HAP-1 (cell line): Measurements from ENCODE around the gene NXN.
"Not testable (repeated sequence)": the region's sequence is repeated elsewhere in the genome, so short reads cannot be mapped to it uniquely, and the experiment has no call there.

Experiments used
- DNase-seq, 2 experiments: peaks; one replicate each; pipeline ENCODE4 v3.0.0-alpha.2; 2016 to 2020; ENCODE audit warnings: low spot score in 2 of 2
- H3K27me3 ChIP-seq: fragments of 250-450 bp; sonication (Bioruptor Pico); 2 replicates; pipeline ENCODE4 v1.5.1; 2020; ENCODE audit warnings: low read depth, mild to moderate bottlenecking, moderate library complexity
- H3K36me3 ChIP-seq: fragments of 250-450 bp; sonication (Bioruptor Pico); replicated peaks from 2 replicates; pipeline ENCODE4 v1.5.1; 2020; ENCODE audit warnings: mild to moderate bottlenecking
- H3K4me1 ChIP-seq: fragments of 250-450 bp; sonication (Bioruptor Pico); 2 replicates; pipeline ENCODE4 v1.5.1; 2020; ENCODE audit warnings: mild to moderate bottlenecking
- H3K4me3 ChIP-seq: fragments of 250-450 bp; sonication (Bioruptor Pico); 2 replicates; pipeline ENCODE4 v1.5.1; 2020; ENCODE audit warnings: mild to moderate bottlenecking, moderate library complexity
- H3K9me3 ChIP-seq: fragments of 250-450 bp; sonication (Bioruptor Pico); 2 replicates; pipeline ENCODE4 v1.5.1; 2020; ENCODE audit warnings: mild to moderate bottlenecking, moderate library complexity
- in situ Hi-C: fragments of 300-500 bp; cut with MboI; formaldehyde crosslinking; loops from 3 replicates; pipeline ENCODE4 v1.14.3; 2020; ENCODE audit warnings: low sequenced_read_pairs, inconsistent platforms, mixed read lengths

The NXN gene

DNA sequence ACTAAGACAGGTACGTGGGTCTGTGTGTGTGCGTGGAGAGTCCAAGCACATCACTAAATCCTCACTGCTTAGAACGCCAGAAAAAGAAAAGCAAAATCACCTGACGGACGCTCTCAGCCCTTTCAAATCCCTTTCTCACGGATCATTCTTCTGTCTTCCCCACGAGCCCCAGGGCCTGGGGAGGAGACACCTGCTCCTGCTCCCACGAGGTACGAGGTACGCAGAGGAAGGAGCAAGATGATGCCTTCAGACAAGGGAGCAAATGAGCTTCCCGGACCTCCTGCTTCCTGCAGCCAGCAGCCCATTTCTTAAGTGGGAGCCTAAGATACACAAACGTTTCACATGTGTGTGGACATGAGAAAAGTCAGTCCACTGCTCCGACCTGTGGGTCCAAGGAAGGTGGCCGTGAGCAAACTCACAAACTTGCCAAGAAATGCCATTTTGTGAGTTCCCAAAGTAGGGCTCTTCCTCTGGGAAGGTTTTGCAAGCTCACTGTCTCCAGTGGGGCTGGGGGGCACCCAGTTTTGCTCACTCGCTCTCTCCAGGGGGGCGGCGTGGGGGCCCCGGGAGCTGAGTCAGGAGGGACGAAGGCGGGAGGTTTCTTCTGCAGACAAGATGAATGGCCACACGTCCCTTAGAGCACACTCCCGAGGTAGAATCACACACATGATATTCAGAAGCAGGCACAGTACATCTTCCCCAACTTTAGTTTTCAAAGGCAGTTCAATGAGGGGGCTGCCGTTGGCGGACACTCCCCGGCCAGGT lies 129.3 kb downstream of the NXN start:
- Histone ChIP-seq H3K4me1 (no peaks in the 10 kb centered on the region), H3K9me3 (no peaks in the 10 kb centered on the region), H3K4me3 (no peak overlapping the region), H3K27me3 (no peaks in the 10 kb centered on the region), H3K36me3 (peaks cover 5% of the 10 kb centered on the region; the same call in 1 of the 2 replicates)
- in situ Hi-C loops, result no loop called here
- no peak for DNase-seq

- no peaks in the 10 kb centered on the region for H3K27me3 ChIP-seq
- no peak for DNase-seq
- no peak overlapping the region for H3K4me3 ChIP-seq
- no peaks in the 10 kb centered on the region for H3K4me1 ChIP-seq
- in situ Hi-C loops, result no loop called here
- no peaks in the 10 kb centered on the region for H3K9me3 ChIP-seq
- peaks cover 5% of the 10 kb centered on the region; the same call in 1 of the 2 replicates for H3K36me3 ChIP-seq
Measured at GRCh38 chr17:848402-848801, 131.2 kb downstream of the NXN start.

DNA sequence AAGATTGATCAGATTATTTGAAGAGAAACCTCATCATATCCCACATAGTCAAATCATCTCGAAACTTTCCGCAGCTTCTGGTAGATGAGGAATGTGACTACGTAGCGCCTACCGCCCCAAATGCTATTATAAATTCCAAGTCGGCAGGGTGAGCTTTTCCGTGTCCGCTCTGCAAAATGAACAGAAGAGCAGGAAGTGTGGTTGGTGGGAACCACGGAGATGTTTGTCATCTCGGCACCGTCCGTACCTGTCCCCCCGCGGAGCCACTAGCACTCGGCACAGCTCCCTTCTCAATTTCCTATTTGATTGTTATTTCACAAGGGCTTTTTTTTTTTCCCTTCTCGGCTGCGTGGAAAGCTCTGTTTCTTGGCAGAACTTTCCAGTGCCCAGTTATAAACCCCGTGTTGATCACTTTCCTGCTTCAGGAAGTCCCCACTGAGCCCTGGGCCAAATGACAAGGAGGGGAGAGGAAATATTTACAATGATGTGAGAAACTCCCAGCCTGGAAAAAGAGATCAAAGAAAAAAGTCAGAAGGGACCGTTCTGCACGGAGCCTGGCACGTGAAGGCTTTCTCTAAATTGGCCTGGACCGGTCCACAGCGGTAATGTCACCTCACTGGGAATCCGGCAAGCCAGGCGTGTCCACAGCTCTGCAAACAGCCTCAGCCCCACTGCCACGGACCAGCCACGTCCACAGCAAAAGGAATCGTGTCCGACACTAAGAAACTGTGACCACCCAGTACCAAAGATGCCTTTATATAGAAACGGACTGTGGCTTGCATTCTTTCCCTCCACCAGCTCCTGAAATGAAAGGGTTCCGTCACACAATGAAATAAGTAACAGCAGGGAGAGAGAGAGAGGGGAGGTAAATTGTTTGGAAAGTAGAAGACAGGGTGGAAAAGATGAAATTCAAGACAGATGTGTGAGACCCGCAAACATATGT lies 132.4 kb downstream of the NXN start:
- no peak overlapping the region for H3K4me3 ChIP-seq
- DNase-seq, result no peak
- in situ Hi-C loops, result no loop called here
- no peaks in the 10 kb centered on the region for H3K4me1 ChIP-seq
- no peaks in the 10 kb centered on the region for H3K27me3 ChIP-seq
- H3K9me3 ChIP-seq, result no peaks in the 10 kb centered on the region
- H3K36me3 ChIP-seq, result peaks cover 5% of the 10 kb centered on the region; the same call in 1 of the 2 replicates

- Histone ChIP-seq H3K27me3 (no peaks in the 10 kb centered on the region), H3K9me3 (no peaks in the 10 kb centered on the region), H3K4me1 (no peaks in the 10 kb centered on the region), H3K4me3 (no peak overlapping the region), H3K36me3 (no peaks in the 10 kb centered on the region)
- no peak for DNase-seq
- in situ Hi-C loops, result no loop called here
Measured at GRCh38 chr17:841313-841712, 138.3 kb downstream of the NXN start.

DNA sequence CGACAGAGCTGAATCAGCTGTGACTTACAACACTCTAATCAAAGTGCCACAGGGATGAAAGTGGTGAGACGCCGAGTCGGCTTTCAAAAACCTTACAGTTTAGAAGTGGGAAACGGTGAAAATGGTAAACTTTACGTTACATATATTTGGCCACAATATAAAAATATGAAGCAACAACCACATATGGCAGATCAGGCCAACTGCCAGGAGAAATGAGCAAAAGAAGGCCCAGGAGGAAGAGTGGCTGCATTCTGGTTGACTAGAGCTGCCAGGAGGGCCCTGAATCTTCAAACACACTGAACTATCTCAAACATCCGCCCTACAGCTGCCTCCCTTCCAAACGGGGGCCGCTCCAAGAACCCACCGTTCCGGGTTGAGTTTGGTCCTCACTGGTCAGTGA lies 141.1 kb downstream of the NXN start:
- H3K4me1 ChIP-seq, result no peaks in the 10 kb centered on the region
- no peak for DNase-seq
- in situ Hi-C loops, result no loop called here
- H3K4me3 ChIP-seq, result no peak overlapping the region
- H3K27me3 ChIP-seq, result no peaks in the 10 kb centered on the region
- no peaks in the 10 kb centered on the region for H3K36me3 ChIP-seq
- H3K9me3 ChIP-seq, result no peaks in the 10 kb centered on the region

DNA sequence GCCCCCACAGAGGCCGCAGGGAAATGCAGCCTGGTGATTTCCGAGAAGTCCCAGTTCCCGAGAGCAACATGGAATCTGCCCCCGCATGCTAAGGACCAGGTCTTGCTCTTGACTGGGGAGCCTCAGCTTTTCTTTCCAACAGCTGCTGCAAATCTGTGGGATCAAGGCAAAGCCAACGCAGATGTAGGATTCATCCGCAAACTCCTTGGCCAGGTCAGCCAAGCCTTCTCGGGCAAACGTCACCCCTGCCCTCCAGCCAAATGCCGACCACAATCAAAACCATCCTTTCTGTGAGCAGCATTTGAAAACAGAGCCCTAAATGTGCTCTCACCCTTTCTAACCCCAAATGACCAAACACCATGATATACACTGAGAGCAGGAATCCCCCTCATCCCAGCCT lies 143.4 kb downstream of the NXN start:
- Histone ChIP-seq H3K9me3 (peaks cover 2% of the 10 kb centered on the region; the same call in 1 of the 2 replicates), H3K27me3 (no peaks in the 10 kb centered on the region), H3K4me1 (no peaks in the 10 kb centered on the region), H3K4me3 (no peak overlapping the region), H3K36me3 (no peaks in the 10 kb centered on the region)
- no peak for DNase-seq
- in situ Hi-C loops, result no loop called here

GRCh38 chr17:835721-836120 lies 143.9 kb downstream of the NXN start:
- H3K9me3 ChIP-seq, in situ Hi-C loops, DNase-seq, H3K4me3 ChIP-seq, H3K27me3 ChIP-seq, H3K36me3 ChIP-seq, H3K4me1 ChIP-seq: not testable (repeated sequence)

- Histone ChIP-seq H3K36me3 (no peaks in the 10 kb centered on the region), H3K4me3 (no peak overlapping the region), H3K27me3 (no peaks in the 10 kb centered on the region), H3K9me3 (peaks cover 2% of the 10 kb centered on the region; the same call in 1 of the 2 replicates), H3K4me1 (no peaks in the 10 kb centered on the region)
- in situ Hi-C loops, result no loop called here
- no peak for DNase-seq
Measured at GRCh38 chr17:835263-835662, 144.3 kb downstream of the NXN start.

DNA sequence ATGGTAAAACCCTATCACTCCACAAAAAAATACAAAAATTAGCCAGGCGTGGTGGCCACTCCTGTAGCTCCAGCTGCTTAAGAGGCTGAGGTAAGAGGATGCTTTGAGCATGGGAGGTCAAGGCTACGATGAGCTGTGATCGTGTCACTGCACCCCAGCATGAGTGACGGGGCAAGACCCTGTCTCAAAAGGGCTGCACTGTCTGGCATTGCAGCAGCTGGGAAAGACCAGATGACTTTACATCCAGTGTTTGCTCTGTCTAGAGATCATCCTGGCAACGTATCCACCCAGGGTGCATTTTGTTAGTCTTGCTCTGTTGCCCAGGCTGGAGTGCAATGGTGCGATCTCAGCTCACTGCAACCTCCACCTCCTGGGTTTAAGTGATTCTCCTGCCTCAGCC lies 145.4 kb downstream of the NXN start:
- in situ Hi-C loops, result no loop called here
- Histone ChIP-seq H3K36me3 (no peaks in the 10 kb centered on the region), H3K4me3 (no peak overlapping the region), H3K9me3 (peaks cover 2% of the 10 kb centered on the region; the same call in 1 of the 2 replicates), H3K4me1 (no peaks in the 10 kb centered on the region), H3K27me3 (no peaks in the 10 kb centered on the region)
- no peak for DNase-seq

DNA sequence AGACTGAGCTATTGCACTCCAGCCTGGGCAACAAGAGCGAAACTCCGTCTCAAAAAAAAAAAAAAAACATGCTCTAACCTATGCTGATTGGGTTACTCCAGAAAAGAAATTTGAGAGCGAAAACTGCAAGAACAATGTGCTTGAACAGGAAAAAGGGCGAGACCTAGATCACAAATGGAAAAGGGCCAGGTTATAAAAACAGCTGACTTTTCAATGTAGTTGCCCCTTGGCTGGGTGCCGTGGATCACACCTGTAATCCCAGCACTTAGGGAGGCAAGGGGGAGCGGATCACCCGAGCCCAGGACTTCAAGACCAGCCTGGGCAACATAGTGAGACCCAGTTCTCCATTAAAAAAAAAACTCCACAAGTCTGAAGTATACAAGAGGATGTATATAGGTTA lies 148.6 kb downstream of the NXN start:
- H3K9me3 ChIP-seq, result peaks cover 2% of the 10 kb centered on the region; the same call in 1 of the 2 replicates
- no peaks in the 10 kb centered on the region for H3K4me1 ChIP-seq
- H3K4me3 ChIP-seq, result no peak overlapping the region
- peaks cover 2% of the 10 kb centered on the region; the same call in 1 of the 2 replicates for H3K36me3 ChIP-seq
- H3K27me3 ChIP-seq, result no peaks in the 10 kb centered on the region
- in situ Hi-C loops, result no loop called here
- DNase-seq, result no peak

DNA sequence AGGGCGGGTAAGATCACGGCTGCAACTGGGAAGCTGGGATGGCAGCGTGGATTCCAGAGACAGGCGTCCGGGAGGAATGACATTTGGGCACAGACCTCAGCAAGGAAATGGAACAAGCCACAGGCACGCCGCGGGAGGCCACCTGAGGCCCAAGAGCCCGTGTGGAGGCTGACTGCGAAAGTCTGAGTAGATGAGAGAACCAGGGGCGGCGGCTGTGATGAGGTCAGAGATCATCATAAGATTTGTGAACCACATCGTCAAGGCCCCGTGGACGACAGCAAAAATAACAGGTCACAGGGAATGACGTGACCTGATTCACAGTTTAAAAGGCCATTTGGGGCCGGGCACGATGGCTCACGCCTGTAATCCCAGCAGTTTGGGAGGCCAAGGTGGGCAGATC lies 149.2 kb downstream of the NXN start:
- in situ Hi-C loops, result no loop called here
- DNase-seq, result no peak
- Histone ChIP-seq H3K27me3 (no peaks in the 10 kb centered on the region), H3K9me3 (peaks cover 2% of the 10 kb centered on the region; the same call in 1 of the 2 replicates), H3K4me3 (no peak overlapping the region), H3K36me3 (peaks cover 8% of the 10 kb centered on the region), H3K4me1 (no peaks in the 10 kb centered on the region)

GRCh38 chr17:829614-830013 lies 150.0 kb downstream of the NXN start:
- DNase-seq, H3K4me3 ChIP-seq, in situ Hi-C loops, H3K9me3 ChIP-seq, H3K4me1 ChIP-seq, H3K27me3 ChIP-seq: not testable (repeated sequence)
- H3K36me3 ChIP-seq, result peaks cover 12% of the 10 kb centered on the region

- H3K4me1 ChIP-seq, result no peaks in the 10 kb centered on the region
- H3K36me3 ChIP-seq, result peaks cover 19% of the 10 kb centered on the region
- no peak overlapping the region for H3K4me3 ChIP-seq
- H3K27me3 ChIP-seq, result no peaks in the 10 kb centered on the region
- H3K9me3 ChIP-seq, result peaks cover 2% of the 10 kb centered on the region; the same call in 1 of the 2 replicates
- DNase-seq, result no peak
- in situ Hi-C loops, result no loop called here
Measured at GRCh38 chr17:828761-829160, 150.8 kb downstream of the NXN start.

DNA sequence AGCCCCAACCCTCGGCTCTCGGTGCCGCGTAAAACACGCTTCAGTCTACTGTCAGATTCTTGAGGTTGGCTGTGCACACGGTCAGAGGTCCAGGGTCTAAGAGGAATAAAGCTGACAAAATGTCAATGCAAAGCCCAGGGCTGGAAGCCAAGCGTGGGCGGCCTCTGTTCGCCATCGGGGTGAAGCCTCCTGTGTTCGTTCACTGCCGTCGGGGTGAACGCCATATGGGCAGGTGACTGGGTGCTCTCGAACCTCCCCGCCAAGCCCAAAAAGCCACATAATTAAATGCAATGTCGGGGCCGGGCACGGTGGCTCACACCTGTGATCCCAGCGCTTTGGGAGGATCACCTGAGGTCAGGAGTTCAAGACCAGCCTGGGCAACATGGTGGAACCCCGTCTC lies 152.8 kb downstream of the NXN start:
- no peaks in the 10 kb centered on the region for H3K4me1 ChIP-seq
- peaks cover 32% of the 10 kb centered on the region for H3K36me3 ChIP-seq
- peaks cover 2% of the 10 kb centered on the region; the same call in 1 of the 2 replicates for H3K9me3 ChIP-seq
- no peak overlapping the region for H3K4me3 ChIP-seq
- H3K27me3 ChIP-seq, result no peaks in the 10 kb centered on the region
- in situ Hi-C loops, result no loop called here
- DNase-seq, result no peak
